ENCODE measurements around the gene NOC2L. TPM values are rescaled to one million over a fixed set of nuclear protein-coding genes. Genes with fewer than 3 reads are reported as not detected.

Gene NOC2L
- total RNA-seq, 1 donor from 2014 or later: 95.5 TPM

DNA sequence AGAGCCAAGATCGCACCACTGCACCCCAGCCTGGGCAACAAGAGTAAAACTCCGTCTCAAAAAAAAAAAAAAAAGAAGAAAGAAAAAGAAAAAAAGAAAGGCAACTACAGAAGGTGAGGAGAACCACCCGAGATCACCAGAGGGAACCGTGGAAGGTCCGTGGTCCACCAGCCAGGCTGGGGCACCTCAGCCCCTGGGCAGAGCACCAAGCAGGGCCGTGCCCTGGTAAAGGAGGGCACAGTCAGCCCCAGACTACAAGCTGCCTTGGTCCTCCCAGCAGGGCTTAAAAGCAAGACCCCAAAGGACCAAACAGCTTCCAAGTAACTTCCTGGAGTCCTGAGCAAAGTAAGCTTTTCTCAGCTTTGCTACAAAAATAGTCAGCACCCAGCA lies 44.2 kb downstream of the NOC2L start:
- ATAC-seq (ENCODE audit: low read depth): no peak
- TF ChIP-seq, protein P1, sequence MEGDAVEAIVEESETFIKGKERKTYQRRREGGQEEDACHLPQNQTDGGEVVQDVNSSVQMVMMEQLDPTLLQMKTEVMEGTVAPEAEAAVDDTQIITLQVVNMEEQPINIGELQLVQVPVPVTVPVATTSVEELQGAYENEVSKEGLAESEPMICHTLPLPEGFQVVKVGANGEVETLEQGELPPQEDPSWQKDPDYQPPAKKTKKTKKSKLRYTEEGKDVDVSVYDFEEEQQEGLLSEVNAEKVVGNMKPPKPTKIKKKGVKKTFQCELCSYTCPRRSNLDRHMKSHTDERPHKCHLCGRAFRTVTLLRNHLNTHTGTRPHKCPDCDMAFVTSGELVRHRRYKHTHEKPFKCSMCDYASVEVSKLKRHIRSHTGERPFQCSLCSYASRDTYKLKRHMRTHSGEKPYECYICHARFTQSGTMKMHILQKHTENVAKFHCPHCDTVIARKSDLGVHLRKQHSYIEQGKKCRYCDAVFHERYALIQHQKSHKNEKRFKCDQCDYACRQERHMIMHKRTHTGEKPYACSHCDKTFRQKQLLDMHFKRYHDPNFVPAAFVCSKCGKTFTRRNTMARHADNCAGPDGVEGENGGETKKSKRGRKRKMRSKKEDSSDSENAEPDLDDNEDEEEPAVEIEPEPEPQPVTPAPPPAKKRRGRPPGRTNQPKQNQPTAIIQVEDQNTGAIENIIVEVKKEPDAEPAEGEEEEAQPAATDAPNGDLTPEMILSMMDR (IDR thresholded peaks at IDR 0.05): no peak
- no peak for DNase-seq
- CTCF ChIA-PET: no interaction called here
- POLR2A ChIA-PET: no interaction called here
- intact Hi-C loops (cut with micrococcal nuclease): no loop called here
- Mint-ChIP-seq H3K27ac (no peak overlapping the region), H3K27me3 (peaks cover 46% of the 10 kb centered on the region), H3K36me3 (ENCODE audit: low read depth) (no peaks in the 10 kb centered on the region), H3K9me3 (no peaks in the 10 kb centered on the region), H3K4me3 (no peak overlapping the region), H3K4me1 (no peaks in the 10 kb centered on the region)

DNA sequence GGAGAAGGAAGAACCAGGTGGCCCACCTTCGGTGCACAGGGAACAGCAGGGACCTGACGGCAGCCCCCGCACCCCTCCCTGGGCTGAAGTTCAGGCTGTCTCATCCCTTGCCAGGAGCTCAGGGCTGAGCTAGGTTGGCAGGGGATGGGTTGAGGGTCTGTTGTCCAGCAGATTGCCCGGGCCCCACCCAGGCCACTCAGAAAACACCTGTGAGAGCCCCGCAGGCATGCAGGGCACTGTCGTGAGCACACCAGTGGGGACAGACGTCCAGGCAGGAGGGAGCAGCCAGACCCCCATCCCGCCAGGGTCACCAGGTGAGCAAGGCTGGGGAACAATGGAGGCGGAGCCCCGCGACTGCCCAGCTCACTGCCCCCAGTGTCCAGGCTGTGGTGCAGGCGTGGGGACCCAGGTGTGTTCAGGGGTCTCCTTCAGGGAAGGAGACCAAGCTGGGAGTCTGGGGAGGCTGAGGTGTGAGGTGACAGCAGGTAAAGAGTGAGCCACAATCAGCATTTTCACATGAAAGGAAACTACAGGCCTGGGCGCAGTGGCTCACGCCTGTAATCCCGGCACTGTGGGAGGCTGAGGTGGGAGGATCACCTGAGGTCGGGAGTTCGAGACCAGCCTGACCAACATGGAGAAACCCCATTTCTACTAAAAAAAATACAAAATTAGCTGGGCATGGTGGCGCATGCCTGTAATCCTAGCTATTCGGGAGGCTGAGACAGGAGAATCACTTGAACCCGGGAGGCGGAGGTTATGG lies 44.7 kb downstream of the NOC2L start:
- no peaks in the 10 kb centered on the region for H3K36me3 Mint-ChIP-seq (ENCODE audit: low read depth)
- H3K27ac Mint-ChIP-seq: no peak overlapping the region
- POLR2A ChIA-PET: no interaction called here
- TF ChIP-seq, protein P1 (IDR thresholded peaks at IDR 0.05): no peak
- intact Hi-C loops (cut with micrococcal nuclease): no loop called here
- DNase-seq (no peak), ATAC-seq (ENCODE audit: low read depth) (no peak)
- no peak overlapping the region for H3K4me3 Mint-ChIP-seq
- no peaks in the 10 kb centered on the region for H3K4me1 Mint-ChIP-seq
- H3K27me3 Mint-ChIP-seq: peaks cover 46% of the 10 kb centered on the region
- CTCF ChIA-PET: no interaction called here
- H3K9me3 Mint-ChIP-seq: no peaks in the 10 kb centered on the region

DNA sequence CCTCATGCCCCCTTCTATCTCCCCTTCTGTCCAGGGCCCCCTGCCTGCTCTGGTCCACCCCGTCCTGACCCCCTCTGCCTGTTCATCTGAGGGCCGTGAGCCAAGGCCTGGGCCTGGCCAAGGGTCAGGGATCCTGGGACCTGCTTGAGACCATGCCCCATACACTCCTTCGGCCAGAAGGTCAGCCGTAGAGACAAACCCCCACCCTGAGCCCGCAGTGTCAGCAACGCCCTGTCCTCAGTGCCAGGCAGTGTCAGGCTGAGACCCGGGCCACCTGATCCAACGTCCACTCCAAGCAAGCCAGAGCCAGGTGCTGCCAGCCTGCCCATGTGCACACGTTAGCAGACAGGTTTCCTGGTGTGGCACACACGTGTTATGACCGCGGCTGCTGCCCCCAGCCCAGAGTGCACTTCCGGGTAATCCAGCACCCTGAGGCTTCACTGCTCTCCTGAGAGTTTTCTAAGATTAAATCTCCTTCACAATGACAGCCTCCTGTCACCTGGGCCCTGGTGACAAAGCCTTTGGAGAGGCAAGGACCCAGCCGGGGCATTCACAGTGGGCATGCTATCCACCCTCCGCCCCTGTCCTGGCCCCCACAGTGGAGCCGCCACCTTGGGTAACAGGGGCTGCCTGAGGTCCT lies 45.4 kb downstream of the NOC2L start:
- no peak overlapping the region for H3K4me3 Mint-ChIP-seq
- ChIA-PET POLR2A (no interaction called here), CTCF (no interaction called here)
- H3K27ac Mint-ChIP-seq: no peak overlapping the region
- H3K27me3 Mint-ChIP-seq: peaks cover 44% of the 10 kb centered on the region
- H3K4me1 Mint-ChIP-seq: no peaks in the 10 kb centered on the region
- H3K9me3 Mint-ChIP-seq: no peaks in the 10 kb centered on the region
- no peak for ATAC-seq (ENCODE audit: low read depth)
- no peaks in the 10 kb centered on the region for H3K36me3 Mint-ChIP-seq (ENCODE audit: low read depth)
- intact Hi-C loops (cut with micrococcal nuclease): no loop called here
- no peak for DNase-seq
- TF ChIP-seq, protein P1 (IDR thresholded peaks at IDR 0.05): no peak

DNA sequence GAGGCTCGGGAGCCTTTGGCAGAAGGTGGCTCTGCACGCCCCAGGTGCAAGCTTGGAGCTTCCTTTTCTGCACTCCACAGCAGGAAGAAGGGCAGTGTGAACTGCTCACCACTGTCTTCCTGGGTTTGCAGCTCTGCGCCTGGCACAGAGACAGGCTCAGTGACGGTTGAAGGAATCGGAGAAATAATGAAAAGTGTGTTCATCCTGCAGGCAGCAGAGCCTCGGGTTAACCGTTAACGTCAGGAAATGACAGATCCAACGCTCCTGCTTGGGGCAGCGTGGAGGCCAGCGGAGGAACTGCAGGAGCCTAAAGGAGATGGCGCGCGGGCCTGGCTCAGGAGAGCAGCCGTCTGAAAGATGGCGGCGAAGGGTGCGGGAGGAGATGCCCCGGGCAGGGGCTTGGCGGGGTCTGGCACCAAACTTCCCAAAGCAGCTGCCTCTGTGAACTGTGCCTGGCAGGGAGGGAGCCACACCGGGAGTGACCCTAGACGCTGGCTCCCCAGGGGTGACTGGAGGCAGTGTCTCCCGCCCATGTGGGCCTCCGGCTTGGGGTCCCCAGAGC lies 46.2 kb downstream of the NOC2L start:
- intact Hi-C loops (cut with micrococcal nuclease): no loop called here
- Mint-ChIP-seq H3K36me3 (ENCODE audit: low read depth) (no peaks in the 10 kb centered on the region), H3K27me3 (peaks cover 46% of the 10 kb centered on the region), H3K4me3 (no peak overlapping the region), H3K4me1 (no peaks in the 10 kb centered on the region), H3K9me3 (no peaks in the 10 kb centered on the region), H3K27ac (no peak overlapping the region)
- ATAC-seq (ENCODE audit: low read depth) (no peak), DNase-seq (no peak)
- ChIA-PET CTCF (no interaction called here), POLR2A (no interaction called here)
- TF ChIP-seq, protein P1 (IDR thresholded peaks at IDR 0.05): no peak

DNA sequence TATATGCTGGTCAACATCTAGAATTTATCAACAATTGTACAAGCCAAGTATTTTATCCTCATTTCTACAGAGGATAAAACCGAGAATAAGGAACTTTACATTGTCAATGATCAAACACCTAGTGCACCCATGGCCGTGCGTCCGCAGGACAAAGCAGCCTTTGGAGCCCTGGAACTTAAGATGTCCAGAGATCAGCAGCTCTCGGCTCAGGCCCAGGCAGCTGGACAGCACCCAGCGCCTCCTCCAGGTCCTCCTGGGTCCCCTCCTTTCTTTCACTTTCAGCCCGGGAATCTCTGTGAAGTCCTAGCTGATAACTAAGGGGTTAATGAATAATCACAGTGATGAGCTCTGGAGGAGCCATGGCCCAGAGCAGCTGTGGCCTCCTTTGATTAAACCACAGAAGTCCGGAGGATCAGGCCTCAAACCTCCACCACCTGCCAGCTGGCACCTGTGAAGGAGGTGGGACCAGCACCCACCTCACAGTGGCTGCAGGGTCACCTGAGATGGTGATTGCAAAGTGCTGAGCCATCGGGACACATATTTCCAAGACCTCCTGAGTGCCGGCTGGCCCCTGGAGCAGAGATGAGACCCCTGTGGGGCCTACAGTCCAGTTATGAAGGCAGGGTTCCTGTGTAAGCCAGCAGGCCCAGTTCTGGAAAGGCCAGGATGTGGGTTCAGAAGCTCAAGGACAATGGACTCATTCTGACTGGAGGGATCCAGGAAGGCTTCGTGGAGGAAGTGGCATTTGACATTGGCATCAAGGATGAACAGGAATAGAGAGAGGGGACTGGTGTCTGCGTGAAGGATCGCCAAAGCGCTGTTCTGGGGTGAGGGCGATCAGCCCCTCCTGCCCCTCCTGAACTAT lies 46.9 kb downstream of the NOC2L start:
- TF ChIP-seq, protein P1 (IDR thresholded peaks at IDR 0.05): no peak
- no peaks in the 10 kb centered on the region for H3K9me3 Mint-ChIP-seq
- H3K36me3 Mint-ChIP-seq (ENCODE audit: low read depth): no peaks in the 10 kb centered on the region
- POLR2A ChIA-PET: no interaction called here
- H3K4me3 Mint-ChIP-seq: no peak overlapping the region
- ATAC-seq (ENCODE audit: low read depth): no peak
- peaks cover 46% of the 10 kb centered on the region for H3K27me3 Mint-ChIP-seq
- CTCF ChIA-PET: no interaction called here
- intact Hi-C loops (cut with micrococcal nuclease): no loop called here
- no peak overlapping the region for H3K27ac Mint-ChIP-seq
- no peak for DNase-seq
- no peaks in the 10 kb centered on the region for H3K4me1 Mint-ChIP-seq

Measured in activated B cell treated with CpG ODN at 0.5 μM for 24 hours (primary cell).